ENCODE results near the gene ASAP2. TPM values are rescaled to one million over a fixed set of nuclear protein-coding genes. Genes with fewer than 3 reads are reported as not detected.

ASAP2 gene
- total RNA-seq, 1 experiment from 2014 or later = 12.6 TPM

DNA sequence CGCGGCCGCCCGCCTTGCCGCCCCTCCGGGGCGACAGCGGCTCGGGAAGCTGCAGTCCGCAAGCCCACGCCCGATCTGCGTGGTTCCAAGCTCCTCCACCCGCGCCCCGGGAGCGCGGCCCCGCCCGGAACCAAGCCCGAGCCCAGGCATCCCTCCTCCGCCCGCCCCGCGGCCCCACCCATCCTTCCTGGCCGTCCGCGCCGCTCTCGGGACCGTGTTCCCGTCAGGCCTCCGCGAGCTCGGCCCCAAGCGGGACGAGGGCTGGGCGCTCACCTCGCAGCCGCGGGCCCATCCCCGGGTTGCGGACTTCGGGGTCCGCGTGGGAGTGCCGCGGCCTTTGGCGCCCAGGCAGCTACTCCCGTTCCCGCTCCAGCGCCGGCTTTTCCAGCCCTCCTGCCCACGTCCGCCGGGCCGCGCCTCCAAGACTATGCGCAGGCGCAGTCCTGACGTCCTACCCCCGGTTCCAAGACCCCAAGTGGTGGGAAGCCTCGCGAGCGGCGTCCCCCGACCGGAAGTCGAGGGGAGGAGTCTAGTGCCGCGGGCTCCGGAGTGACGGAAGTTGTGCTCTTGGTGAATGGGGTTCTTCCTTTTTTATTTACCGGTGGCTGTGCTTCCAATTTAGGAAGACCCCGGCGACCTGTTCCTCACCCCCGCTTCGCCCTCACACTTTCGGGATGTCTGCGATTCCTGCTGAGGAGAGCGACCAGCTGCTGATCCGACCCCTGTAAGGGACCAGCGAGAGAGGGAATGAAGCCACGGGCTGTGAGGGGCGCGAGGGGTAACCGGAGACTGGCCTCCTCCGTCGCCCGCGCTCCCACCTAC lies 216.7 kb downstream of the ASAP2 start, which contains the start of the genes CPSF3 and ITGB1BP1:
CPSF3 (plus strand) TSS at position 555 of the 822 bp plus-strand sequence; CDS start at position 675, 120 bp downstream.
ITGB1BP1 (minus strand) TSS at position 429 of the 822 bp plus-strand sequence. CDS start 4,831 bp downstream, outside the sequence.
- H3K9me3 Mint-ChIP-seq = no peaks in the 10 kb centered on the region
- Histone ChIP-seq H2AK5ac (ENCODE audit: insufficient read length, low read length) (no peak within 1 kb of the TSS), H3T11ph (ENCODE audit: low read length) (no peak within 1 kb of the TSS), H2BK120ac (ENCODE audit: low read depth, low read length, poor library complexity, severe bottlenecking) (no peak within 1 kb of the TSS), H3K14ac (ENCODE audit: insufficient read depth, low read length) (peak within 1 kb of the TSS; percentile 92), H2BK20ac (ENCODE audit: low read depth, low read length, poor library complexity, severe bottlenecking) (no peak within 1 kb of the TSS), H4K20me1 (ENCODE audit: control insufficient read depth, insufficient read depth, insufficient read length) (no peaks in the 10 kb centered on the region), H3K18ac (ENCODE audit: insufficient read length, low read depth, low read length) (peak within 1 kb of the TSS; percentile 95), H3K27ac (ENCODE audit: insufficient read length, low read depth, low read length) (peak within 1 kb of the TSS; percentile 48), H3K79me2 (ENCODE audit: insufficient read depth, low read length) (peaks cover 2% of the 10 kb centered on the region; the same call in 1 of the 2 replicates), H3K4me1 (ENCODE audit: insufficient read depth, low read length) (no peaks in the 10 kb centered on the region), H2BK5ac (ENCODE audit: insufficient read length, low read length) (peak within 1 kb of the TSS; percentile 60), H3K56ac (ENCODE audit: insufficient read length, low read depth, low read length) (no peak within 1 kb of the TSS), H3K9ac (ENCODE audit: extremely low read depth, insufficient read length, low read length) (peak within 1 kb of the TSS; percentile 97), H3K9me3 (ENCODE audit: control insufficient read depth, low read depth, low read length) (no peaks in the 10 kb centered on the region), H4K91ac (ENCODE audit: insufficient read length, low read depth, low read length) (no peak within 1 kb of the TSS), H3K4ac (ENCODE audit: low read depth, low read length) (no peak within 1 kb of the TSS), H4K5ac (ENCODE audit: insufficient read length, low read depth, low read length) (no peak within 1 kb of the TSS), H3K4me2 (ENCODE audit: insufficient read depth, insufficient read length, low read length) (peak within 1 kb of the TSS; percentile 93), H3K23ac (ENCODE audit: insufficient read length, low read depth, low read length) (no peak within 1 kb of the TSS), H3K23me2 (ENCODE audit: insufficient read length, low read depth, low read length, poor library complexity, severe bottlenecking) (peaks cover 13% of the 10 kb centered on the region), H2BK12ac (ENCODE audit: insufficient read length, low read depth, low read length) (no peak within 1 kb of the TSS), H3K79me1 (ENCODE audit: insufficient read depth, low read depth, low read length, poor library complexity, severe bottlenecking) (no peaks in the 10 kb centered on the region), H2AFZ (ENCODE audit: low read length) (no peak within 1 kb of the TSS), H3K27me3 (ENCODE audit: insufficient read depth, low read length) (no peaks in the 10 kb centered on the region), H2BK15ac (ENCODE audit: low read depth, low read length) (no peak within 1 kb of the TSS), H4K8ac (replicated peaks; ENCODE audit: insufficient read length, low read depth, low read length) (no peak within 1 kb of the TSS)
- peaks cover 9 to 11% of the 10 kb centered on the region in 2 experiments for H3K4me1 Mint-ChIP-seq
- DNase-seq = peak; percentile 98
- TF ChIP-seq, protein P1, sequence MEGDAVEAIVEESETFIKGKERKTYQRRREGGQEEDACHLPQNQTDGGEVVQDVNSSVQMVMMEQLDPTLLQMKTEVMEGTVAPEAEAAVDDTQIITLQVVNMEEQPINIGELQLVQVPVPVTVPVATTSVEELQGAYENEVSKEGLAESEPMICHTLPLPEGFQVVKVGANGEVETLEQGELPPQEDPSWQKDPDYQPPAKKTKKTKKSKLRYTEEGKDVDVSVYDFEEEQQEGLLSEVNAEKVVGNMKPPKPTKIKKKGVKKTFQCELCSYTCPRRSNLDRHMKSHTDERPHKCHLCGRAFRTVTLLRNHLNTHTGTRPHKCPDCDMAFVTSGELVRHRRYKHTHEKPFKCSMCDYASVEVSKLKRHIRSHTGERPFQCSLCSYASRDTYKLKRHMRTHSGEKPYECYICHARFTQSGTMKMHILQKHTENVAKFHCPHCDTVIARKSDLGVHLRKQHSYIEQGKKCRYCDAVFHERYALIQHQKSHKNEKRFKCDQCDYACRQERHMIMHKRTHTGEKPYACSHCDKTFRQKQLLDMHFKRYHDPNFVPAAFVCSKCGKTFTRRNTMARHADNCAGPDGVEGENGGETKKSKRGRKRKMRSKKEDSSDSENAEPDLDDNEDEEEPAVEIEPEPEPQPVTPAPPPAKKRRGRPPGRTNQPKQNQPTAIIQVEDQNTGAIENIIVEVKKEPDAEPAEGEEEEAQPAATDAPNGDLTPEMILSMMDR (conservative IDR thresholded peaks at IDR 0.05) = no peak
- WGBS (ENCODE audit: extremely low coverage, insufficient read length, low lambda C conversion rate) = no CpG with 5 or more reads among the region's 91 CpGs
- peak within 1 kb of the TSS; percentile 87 to 92 (median 91) for H3K27ac Mint-ChIP-seq
- peaks cover 0 to under 1% (median 0%) of the 10 kb centered on the region in 3 experiments; a peak in 3 of 7 replicates for H3K36me3 Mint-ChIP-seq (ENCODE audit: insufficient read depth in 1 of 3, low read depth in 3 of 3)
- H3K27me3 Mint-ChIP-seq (ENCODE audit: low read depth) = peaks cover 10% of the 10 kb centered on the region
- peak within 1 kb of the TSS in 1 of 2 experiments; percentile 91; a peak in 3 of 5 replicates for H3K4me3 Mint-ChIP-seq

All from H9 (cell line).